ENCODE measurements around the gene MAML3. TPM values are rescaled to one million over a fixed set of nuclear protein-coding genes. Genes with fewer than 3 reads are reported as not detected.

MAML3 gene
- polyA plus RNA-seq, 1 donor (not counting 4 experiments of a cell fraction or from before 2014, with no cell fraction given) = 0.68 TPM

- FAIRE-seq (no peak), DNase-seq (ENCODE audit: low read depth, low spot score) (no peak)
- no peak overlapping the region for H2AFZ ChIP-seq (ENCODE audit: control insufficient read depth, low read length)
- no peaks in the 10 kb centered on the region for H3K9me1 ChIP-seq (ENCODE audit: control insufficient read depth, extremely low read depth, insufficient read depth, low read length)
- no peak overlapping the region for H3K9ac ChIP-seq (ENCODE audit: control insufficient read depth, extremely low read depth, insufficient read depth, low read length)
- no peaks in the 10 kb centered on the region for H3K36me3 ChIP-seq (ENCODE audit: control insufficient read depth in 2 of 2, extremely low read depth in 1 of 2, insufficient read depth in 2 of 2, low read length in 2 of 2)
- H3K27ac ChIP-seq (ENCODE audit: control insufficient read depth, insufficient read depth, low read length) = no peak overlapping the region
- peaks cover 4% of the 10 kb centered on the region for H3K79me2 ChIP-seq (ENCODE audit: control insufficient read depth, insufficient read depth, low read length)
- no peaks in the 10 kb centered on the region for H3K9me3 ChIP-seq (ENCODE audit: control insufficient read depth, low read depth, low read length)
- H3K4me1 ChIP-seq (ENCODE audit: control insufficient read depth, extremely low read depth, insufficient read depth, low read length) = peaks cover 8% of the 10 kb centered on the region
- no peak for TF ChIP-seq EZH2 (IDR thresholded peaks at IDR 0.05; ENCODE audit: low read length)
- TF ChIP-seq, protein P1, sequence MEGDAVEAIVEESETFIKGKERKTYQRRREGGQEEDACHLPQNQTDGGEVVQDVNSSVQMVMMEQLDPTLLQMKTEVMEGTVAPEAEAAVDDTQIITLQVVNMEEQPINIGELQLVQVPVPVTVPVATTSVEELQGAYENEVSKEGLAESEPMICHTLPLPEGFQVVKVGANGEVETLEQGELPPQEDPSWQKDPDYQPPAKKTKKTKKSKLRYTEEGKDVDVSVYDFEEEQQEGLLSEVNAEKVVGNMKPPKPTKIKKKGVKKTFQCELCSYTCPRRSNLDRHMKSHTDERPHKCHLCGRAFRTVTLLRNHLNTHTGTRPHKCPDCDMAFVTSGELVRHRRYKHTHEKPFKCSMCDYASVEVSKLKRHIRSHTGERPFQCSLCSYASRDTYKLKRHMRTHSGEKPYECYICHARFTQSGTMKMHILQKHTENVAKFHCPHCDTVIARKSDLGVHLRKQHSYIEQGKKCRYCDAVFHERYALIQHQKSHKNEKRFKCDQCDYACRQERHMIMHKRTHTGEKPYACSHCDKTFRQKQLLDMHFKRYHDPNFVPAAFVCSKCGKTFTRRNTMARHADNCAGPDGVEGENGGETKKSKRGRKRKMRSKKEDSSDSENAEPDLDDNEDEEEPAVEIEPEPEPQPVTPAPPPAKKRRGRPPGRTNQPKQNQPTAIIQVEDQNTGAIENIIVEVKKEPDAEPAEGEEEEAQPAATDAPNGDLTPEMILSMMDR (optimal IDR thresholded peaks at IDR 0.05 in 1 of 3, IDR thresholded peaks at IDR 0.05 in 1 of 3, conservative IDR thresholded peaks at IDR 0.05 in 1 of 3; ENCODE audit: extremely low read depth in 1 of 3, insufficient read depth in 2 of 3, low read length in 3 of 3) = no peak
- no peaks in the 10 kb centered on the region for H4K20me1 ChIP-seq (ENCODE audit: control insufficient read depth, extremely low read depth, insufficient read depth, low read length)
- no peaks in the 10 kb centered on the region for H3K27me3 ChIP-seq (ENCODE audit: control insufficient read depth, extremely low read depth, insufficient read depth, low read length)
- dilution Hi-C loops (cut with MboI; ENCODE audit: extremely low pct_ligation_motif_present, low sequenced_read_pairs) = no loop called here
- no peak overlapping the region for H3K4me2 ChIP-seq (ENCODE audit: control insufficient read depth, extremely low read depth, insufficient read depth, low read depth, low read length)
- no peak overlapping the region for H3K4me3 ChIP-seq (ENCODE audit: control insufficient read depth in 2 of 3, extremely low read depth in 1 of 3, insufficient read depth in 2 of 3, low read depth in 1 of 3, low read length in 3 of 3)
Measured at GRCh38 chr4:139672732-139673131, 481.3 kb downstream of the MAML3 start.

DNA sequence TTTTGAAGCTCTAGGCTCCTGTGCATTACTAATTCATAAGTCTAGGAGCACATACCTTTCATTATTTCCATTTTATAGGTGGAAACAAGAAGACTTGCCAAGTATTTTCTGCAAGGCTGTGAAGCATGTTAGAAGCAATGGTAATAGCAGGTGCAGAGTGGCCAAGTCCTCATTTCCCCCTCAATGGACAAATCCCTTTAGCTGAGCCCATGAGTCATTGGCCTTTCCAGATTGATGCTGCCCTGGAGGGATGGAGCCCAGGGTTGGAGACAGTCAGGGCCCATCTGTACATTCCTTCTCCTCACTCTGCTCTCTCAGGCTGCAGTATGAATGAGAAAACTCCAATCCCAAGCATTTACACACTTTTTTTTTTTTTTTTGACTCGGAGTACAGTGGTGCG is 481.8 kb downstream of the MAML3 start:
- Histone ChIP-seq H3K27ac (ENCODE audit: control insufficient read depth, insufficient read depth, low read length) (no peak overlapping the region), H3K79me2 (ENCODE audit: control insufficient read depth, insufficient read depth, low read length) (peaks cover 4% of the 10 kb centered on the region), H3K4me1 (ENCODE audit: control insufficient read depth, extremely low read depth, insufficient read depth, low read length) (peaks cover 8% of the 10 kb centered on the region), H2AFZ (ENCODE audit: control insufficient read depth, low read length) (no peak overlapping the region), H3K9ac (ENCODE audit: control insufficient read depth, extremely low read depth, insufficient read depth, low read length) (no peak overlapping the region), H3K4me3 (ENCODE audit: control insufficient read depth in 2 of 3, extremely low read depth in 1 of 3, insufficient read depth in 2 of 3, low read depth in 1 of 3, low read length in 3 of 3) (no peak overlapping the region), H3K27me3 (ENCODE audit: control insufficient read depth, extremely low read depth, insufficient read depth, low read length) (no peaks in the 10 kb centered on the region), H4K20me1 (ENCODE audit: control insufficient read depth, extremely low read depth, insufficient read depth, low read length) (no peaks in the 10 kb centered on the region), H3K9me1 (ENCODE audit: control insufficient read depth, extremely low read depth, insufficient read depth, low read length) (no peaks in the 10 kb centered on the region), H3K9me3 (ENCODE audit: control insufficient read depth, low read depth, low read length) (no peaks in the 10 kb centered on the region), H3K4me2 (ENCODE audit: control insufficient read depth, extremely low read depth, insufficient read depth, low read depth, low read length) (no peak overlapping the region), H3K36me3 (ENCODE audit: control insufficient read depth in 2 of 2, extremely low read depth in 1 of 2, insufficient read depth in 2 of 2, low read length in 2 of 2) (no peaks in the 10 kb centered on the region)
- FAIRE-seq = no peak
- TF ChIP-seq, protein P1 (optimal IDR thresholded peaks at IDR 0.05 in 1 of 3, IDR thresholded peaks at IDR 0.05 in 1 of 3, conservative IDR thresholded peaks at IDR 0.05 in 1 of 3; ENCODE audit: extremely low read depth in 1 of 3, insufficient read depth in 2 of 3, low read length in 3 of 3) = no peak
- TF ChIP-seq EZH2 (IDR thresholded peaks at IDR 0.05; ENCODE audit: low read length) = no peak
- dilution Hi-C loops (cut with MboI; ENCODE audit: extremely low pct_ligation_motif_present, low sequenced_read_pairs) = no loop called here
- DNase-seq (ENCODE audit: low read depth, low spot score) = no peak
